Skeletal muscle satellite cell (primary cell): ENCODE measurements around the gene AAK1.
"Not testable (repeated sequence)": the region's sequence is repeated elsewhere in the genome, so short reads cannot be mapped to it uniquely, and the experiment has no call there.

ENCODE experiments used
- H3K27me3 ChIP-seq: 2 replicates; pipeline ENCODE4 v1.7.0; 2013; ENCODE audit warnings: low read length; ENCODE audit not compliant: control insufficient read depth, insufficient read depth
- H3K36me3 ChIP-seq: 2 replicates; pipeline ENCODE4 v1.7.0; 2013; ENCODE audit warnings: mild to moderate bottlenecking, control low read depth, low read length; ENCODE audit not compliant: insufficient read depth
- H3K4me1 ChIP-seq: 2 replicates; pipeline ENCODE4 v1.7.0; 2013; ENCODE audit warnings: low read length; ENCODE audit not compliant: control insufficient read depth, insufficient read depth
- H3K4me2 ChIP-seq: 2 replicates; pipeline ENCODE4 v1.7.0; 2013; ENCODE audit warnings: mild to moderate bottlenecking, low read length
- H3K4me3 ChIP-seq: 2 replicates; pipeline ENCODE4 v1.7.0; 2013; ENCODE audit warnings: low read length
- H3K9ac ChIP-seq: 2 replicates; pipeline ENCODE4 v1.7.0; 2013; ENCODE audit warnings: mild to moderate bottlenecking, low read depth, low read length, moderate library complexity
- H3K9me3 ChIP-seq: replicated peaks from 2 replicates; pipeline ENCODE4 v1.7.0; 2013; ENCODE audit warnings: mild to moderate bottlenecking, control low read depth, low read length

AAK1 gene

GRCh38 chr2:69677914-69678313 is 34.4 kb upstream of the AAK1 start:
- Histone ChIP-seq H3K9ac (no peak overlapping the region), H3K4me1 (no peaks in the 10 kb centered on the region), H3K4me3 (no peak overlapping the region), H3K27me3 (no peaks in the 10 kb centered on the region), H3K4me2 (no peak overlapping the region), H3K9me3 (no peaks in the 10 kb centered on the region), H3K36me3 (no peaks in the 10 kb centered on the region)

DNA sequence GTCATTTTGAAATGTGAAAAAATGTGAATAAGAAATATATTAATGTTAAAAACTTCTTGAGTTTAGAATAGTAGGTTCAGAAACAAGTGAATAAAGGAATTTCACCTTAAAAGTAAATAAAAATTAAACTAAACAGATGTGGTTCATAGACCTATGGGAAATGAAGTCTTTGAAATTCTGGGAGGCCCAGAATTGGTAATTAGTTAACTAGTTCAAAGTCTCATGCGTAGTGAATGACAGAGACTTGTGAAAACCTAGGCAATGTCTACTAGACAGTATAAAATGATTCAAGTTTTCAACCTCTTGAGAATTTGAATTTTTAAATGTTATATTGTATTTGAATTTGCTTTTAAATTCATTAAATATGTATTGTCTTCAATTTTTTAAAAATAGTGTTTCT is 32.6 kb upstream of the AAK1 start:
- Histone ChIP-seq H3K4me2 (no peak overlapping the region), H3K4me3 (no peak overlapping the region), H3K36me3 (no peaks in the 10 kb centered on the region), H3K4me1 (no peaks in the 10 kb centered on the region), H3K27me3 (no peaks in the 10 kb centered on the region), H3K9ac (no peak overlapping the region), H3K9me3 (no peaks in the 10 kb centered on the region)

DNA sequence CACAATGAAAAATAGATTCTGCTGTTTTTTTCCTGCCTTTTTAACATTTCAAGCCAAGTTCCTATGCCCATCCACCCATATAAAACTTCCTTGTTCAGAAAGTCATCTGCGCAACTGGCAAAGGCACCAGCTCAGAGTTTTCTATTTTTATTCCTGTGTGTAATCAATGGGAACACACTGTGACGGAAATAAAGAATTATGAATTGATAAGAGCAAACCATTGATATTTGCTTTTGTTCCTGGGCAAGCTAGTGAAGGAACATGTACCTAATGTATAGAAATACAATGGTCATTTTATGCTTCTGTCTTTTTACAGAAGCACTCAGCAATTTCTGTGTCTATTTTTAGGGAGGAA is 30.8 kb upstream of the AAK1 start:
- H3K9ac ChIP-seq: no peak overlapping the region
- H3K27me3 ChIP-seq: no peaks in the 10 kb centered on the region
- no peak overlapping the region for H3K4me3 ChIP-seq
- H3K9me3 ChIP-seq: no peaks in the 10 kb centered on the region
- no peaks in the 10 kb centered on the region for H3K4me1 ChIP-seq
- no peak overlapping the region for H3K4me2 ChIP-seq
- no peaks in the 10 kb centered on the region for H3K36me3 ChIP-seq

DNA sequence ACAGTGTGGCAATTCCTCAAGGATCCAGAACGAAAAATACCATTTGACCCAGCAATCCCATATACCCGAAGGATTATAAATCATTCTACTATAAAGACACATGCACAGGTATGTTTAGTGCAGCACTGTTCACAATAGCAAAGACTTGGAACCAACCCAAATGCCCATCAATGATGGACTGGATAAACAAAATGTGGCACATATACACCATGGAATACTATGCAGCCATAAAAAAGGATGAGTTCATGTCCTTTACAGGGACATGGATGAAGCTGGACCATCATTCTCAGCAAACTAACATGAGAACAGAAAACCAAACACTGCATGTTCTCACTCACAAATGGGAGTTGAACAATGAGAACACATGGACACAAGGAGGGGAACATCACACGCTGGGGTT is 29.6 kb upstream of the AAK1 start:
- H3K27me3 ChIP-seq, H3K9me3 ChIP-seq, H3K4me2 ChIP-seq, H3K4me1 ChIP-seq, H3K9ac ChIP-seq, H3K4me3 ChIP-seq, H3K36me3 ChIP-seq: not testable (repeated sequence)

GRCh38 chr2:69669666-69670065 is 26.1 kb upstream of the AAK1 start:
- Histone ChIP-seq H3K27me3 (no peaks in the 10 kb centered on the region), H3K9me3 (no peaks in the 10 kb centered on the region), H3K4me2 (no peak overlapping the region), H3K36me3 (no peaks in the 10 kb centered on the region), H3K4me1 (peaks cover 8% of the 10 kb centered on the region), H3K9ac (no peak overlapping the region), H3K4me3 (no peak overlapping the region)

- Histone ChIP-seq H3K36me3 (no peaks in the 10 kb centered on the region), H3K9me3 (no peaks in the 10 kb centered on the region), H3K9ac (no peak overlapping the region)
These were observed 25.1 kb upstream of the AAK1 start for GRCh38 chr2:69668598-69668997.

GRCh38 chr2:69667805-69668382 is 24.4 kb upstream of the AAK1 start:
- Histone ChIP-seq H3K4me2 (peak overlapping the region; percentile 38), H3K36me3 (no peaks in the 10 kb centered on the region), H3K9ac (no peak overlapping the region), H3K4me3 (peak overlapping the region; percentile 29), H3K4me1 (peaks cover 8% of the 10 kb centered on the region), H3K9me3 (no peaks in the 10 kb centered on the region), H3K27me3 (no peaks in the 10 kb centered on the region)

More at GRCh38 chr2:69668598-69668997, 25.1 kb upstream of the AAK1 start:
- H3K4me2 ChIP-seq: no peak overlapping the region
- peaks cover 8% of the 10 kb centered on the region for H3K4me1 ChIP-seq
- H3K4me3 ChIP-seq: no peak overlapping the region
- no peaks in the 10 kb centered on the region for H3K27me3 ChIP-seq

GRCh38 chr2:69665152-69665551 is 21.6 kb upstream of the AAK1 start:
- H3K4me2 ChIP-seq: no peak overlapping the region
- peaks cover 4% of the 10 kb centered on the region for H3K27me3 ChIP-seq
- H3K9me3 ChIP-seq: no peaks in the 10 kb centered on the region
- H3K9ac ChIP-seq: no peak overlapping the region
- peaks cover 8% of the 10 kb centered on the region for H3K4me1 ChIP-seq
- H3K36me3 ChIP-seq: no peaks in the 10 kb centered on the region
- H3K4me3 ChIP-seq: no peak overlapping the region

- H3K4me1 ChIP-seq: peaks cover 8% of the 10 kb centered on the region
- peaks cover 4% of the 10 kb centered on the region for H3K27me3 ChIP-seq
- no peaks in the 10 kb centered on the region for H3K36me3 ChIP-seq
- no peaks in the 10 kb centered on the region for H3K9me3 ChIP-seq
- H3K9ac ChIP-seq: no peak overlapping the region
- H3K4me3 ChIP-seq: no peak overlapping the region
- no peak overlapping the region for H3K4me2 ChIP-seq
These were observed 20.3 kb upstream of the AAK1 start for GRCh38 chr2:69663860-69664259.

- not testable (repeated sequence) for H3K4me1 ChIP-seq, H3K9me3 ChIP-seq, H3K27me3 ChIP-seq, H3K4me2 ChIP-seq, H3K4me3 ChIP-seq, H3K36me3 ChIP-seq, H3K9ac ChIP-seq
These were observed 19.0 kb upstream of the AAK1 start for GRCh38 chr2:69662547-69662946.

- Histone ChIP-seq H3K27me3 (peaks cover 4% of the 10 kb centered on the region), H3K4me2 (no peak overlapping the region), H3K4me3 (no peak overlapping the region), H3K4me1 (no peaks in the 10 kb centered on the region), H3K36me3 (no peaks in the 10 kb centered on the region), H3K9ac (no peak overlapping the region), H3K9me3 (no peaks in the 10 kb centered on the region)
These were observed 17.1 kb upstream of the AAK1 start for GRCh38 chr2:69660637-69661036.

- Histone ChIP-seq H3K9me3 (no peaks in the 10 kb centered on the region), H3K4me3 (no peak overlapping the region), H3K9ac (no peak overlapping the region), H3K4me1 (no peaks in the 10 kb centered on the region), H3K36me3 (no peaks in the 10 kb centered on the region), H3K27me3 (peaks cover 4% of the 10 kb centered on the region), H3K4me2 (no peak overlapping the region)
These were observed 16.5 kb upstream of the AAK1 start for GRCh38 chr2:69659941-69660483.
